Sigmoid colon (tissue), 7 donors: ENCODE results near the gene PRODH. TPM values are rescaled to one million over a fixed set of nuclear protein-coding genes. Genes with fewer than 3 reads are reported as not detected.
"Not testable (repeated sequence)": the region's sequence is repeated elsewhere in the genome, so short reads cannot be mapped to it uniquely, and the experiment has no call there.

Experiments
- DNase-seq: peaks from one replicate; pipeline ENCODE4 v3.0.0-alpha.2; 2019
- H3K27ac ChIP-seq, 4 donors: fragments of 200-600 bp; sonication (generic); one replicate each; pipeline ENCODE4 v1.5.1; 2016 to 2019; ENCODE audit warnings: mild to moderate bottlenecking in 1 of 4
- H3K27me3 ChIP-seq, 3 donors: fragments of 200-600 bp; sonication (generic); one replicate each; pipeline ENCODE4 v1.5.1; 2019; ENCODE audit warnings: mild to moderate bottlenecking in 1 of 3
- H3K36me3 ChIP-seq, 4 donors: fragments of 200-600 bp; sonication (generic); one replicate each; pipeline ENCODE4 v1.5.1; 2016 to 2019
- H3K4me1 ChIP-seq, 4 donors: fragments of 200-600 bp; sonication (generic); one replicate each; pipeline ENCODE4 v1.5.1; 2017 to 2019
- H3K4me3 ChIP-seq, 4 donors: fragments of 200-600 bp; sonication (generic); one replicate each; pipeline ENCODE4 v1.5.1; 2017 to 2019; ENCODE audit warnings: mild to moderate bottlenecking in 2 of 4, moderate library complexity in 1 of 4
- H3K9me3 ChIP-seq, 4 donors: fragments of 200-600 bp in 3 of 4; sonication (generic) in 3 of 4; one replicate each; pipeline versions ENCODE4 v1.5.1 to v1.6.1; 2013 to 2019
- EP300 ChIP-seq, 4 donors: sonication (generic); formaldehyde crosslinking; IDR thresholded peaks; one replicate each; pipeline ENCODE4 v1.6.1; 2017; ENCODE audit warnings: antibody characterized with exemption in 4 of 4
- POLR2A ChIP-seq, 2 donors: fragments of 450-650 bp; IDR thresholded peaks; one replicate each; pipeline ENCODE4 v1.6.1; 2016; ENCODE audit warnings: antibody characterized with exemption in 2 of 2, mild to moderate bottlenecking in 2 of 2, moderate library complexity in 2 of 2
- POLR2AphosphoS5 ChIP-seq, 4 donors: sonication (generic); formaldehyde crosslinking; IDR thresholded peaks; one replicate each; pipeline ENCODE4 v1.6.1; 2017; ENCODE audit warnings: antibody characterized with exemption in 4 of 4
- WGBS, 2 donors: extraction: QIAGEN DNeasy Blood & Tissue Kit; methylation state at CpG; one replicate each; pipeline ENCODE4 v1.1.7; 2013; 5-methylcytosine and 5-hydroxymethylcytosine counted together
- intact Hi-C: fragments of 100-400 bp; cut with DNase I; formaldehyde crosslinking; loops from one replicate; pipeline ENCODE4 v1.15.1; 2023
- polyA plus RNA-seq, 3 donors: library from polyadenylated mRNA; stranded (reverse); fragments of 200-250 nt; gene quantifications; one replicate each; pipeline ENCODE4 v1.2.3, GENCODE V29; 2013
- total RNA-seq, 4 donors: library from RNA; depleted of rRNA; stranded (reverse); fragments of >200 nt; gene quantifications; one replicate each; pipeline ENCODE4 v1.1.0, GENCODE V29; 2016
- TF ChIP-seq, protein P1 (sequence below), 4 experiments: fragments of 450-650 bp in 3 of 4; fragments of 200-600 bp in 1 of 4; IDR thresholded peaks; one replicate each; pipeline ENCODE4 v1.5.1; 2016 to 2019; ENCODE audit warnings: antibody characterized with exemption in 4 of 4, mild to moderate bottlenecking in 3 of 4, moderate library complexity in 2 of 4
- donor health status: healthy with polysubstance abuse.
- donor health status: Bipolar disorder and iron deficiency.
- donor health status: healthy.

PRODH gene
- total and polyA plus RNA-seq, 7 donors, result 2.5 to 4.8 (median 3.6) TPM; not detected in 2

DNA sequence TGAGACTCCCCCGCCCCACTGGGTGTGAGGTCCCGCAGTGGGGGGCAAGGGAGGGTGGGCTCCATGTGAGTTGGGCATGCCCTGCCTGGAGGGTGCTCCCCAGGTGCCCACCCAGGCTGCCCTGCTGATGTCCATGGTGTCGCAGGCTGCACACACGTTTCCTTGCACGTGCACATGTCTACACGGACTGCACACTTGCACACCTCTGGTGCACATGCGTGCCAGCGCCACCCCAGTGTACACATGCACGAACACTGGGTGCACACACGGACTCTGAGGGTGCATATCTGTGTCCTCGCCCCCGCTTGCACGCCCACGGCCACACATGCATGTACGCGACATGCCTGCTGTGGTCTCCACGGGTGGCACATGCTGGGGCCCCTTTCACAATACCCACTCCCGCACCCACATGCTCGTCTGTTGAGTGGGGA, 35.2 kb upstream of the PRODH start:
- WGBS, 2 donors, result 49 to 64% methylated on average over 19 of the region's 19 CpGs
- TF ChIP-seq, protein P1, sequence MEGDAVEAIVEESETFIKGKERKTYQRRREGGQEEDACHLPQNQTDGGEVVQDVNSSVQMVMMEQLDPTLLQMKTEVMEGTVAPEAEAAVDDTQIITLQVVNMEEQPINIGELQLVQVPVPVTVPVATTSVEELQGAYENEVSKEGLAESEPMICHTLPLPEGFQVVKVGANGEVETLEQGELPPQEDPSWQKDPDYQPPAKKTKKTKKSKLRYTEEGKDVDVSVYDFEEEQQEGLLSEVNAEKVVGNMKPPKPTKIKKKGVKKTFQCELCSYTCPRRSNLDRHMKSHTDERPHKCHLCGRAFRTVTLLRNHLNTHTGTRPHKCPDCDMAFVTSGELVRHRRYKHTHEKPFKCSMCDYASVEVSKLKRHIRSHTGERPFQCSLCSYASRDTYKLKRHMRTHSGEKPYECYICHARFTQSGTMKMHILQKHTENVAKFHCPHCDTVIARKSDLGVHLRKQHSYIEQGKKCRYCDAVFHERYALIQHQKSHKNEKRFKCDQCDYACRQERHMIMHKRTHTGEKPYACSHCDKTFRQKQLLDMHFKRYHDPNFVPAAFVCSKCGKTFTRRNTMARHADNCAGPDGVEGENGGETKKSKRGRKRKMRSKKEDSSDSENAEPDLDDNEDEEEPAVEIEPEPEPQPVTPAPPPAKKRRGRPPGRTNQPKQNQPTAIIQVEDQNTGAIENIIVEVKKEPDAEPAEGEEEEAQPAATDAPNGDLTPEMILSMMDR (IDR thresholded peaks at IDR 0.05), result no peak
- TF ChIP-seq POLR2AphosphoS5 (IDR thresholded peaks at IDR 0.05) (no peak), POLR2A (IDR thresholded peaks at IDR 0.05) (no peak), EP300 (IDR thresholded peaks at IDR 0.05) (no peak)

DNA sequence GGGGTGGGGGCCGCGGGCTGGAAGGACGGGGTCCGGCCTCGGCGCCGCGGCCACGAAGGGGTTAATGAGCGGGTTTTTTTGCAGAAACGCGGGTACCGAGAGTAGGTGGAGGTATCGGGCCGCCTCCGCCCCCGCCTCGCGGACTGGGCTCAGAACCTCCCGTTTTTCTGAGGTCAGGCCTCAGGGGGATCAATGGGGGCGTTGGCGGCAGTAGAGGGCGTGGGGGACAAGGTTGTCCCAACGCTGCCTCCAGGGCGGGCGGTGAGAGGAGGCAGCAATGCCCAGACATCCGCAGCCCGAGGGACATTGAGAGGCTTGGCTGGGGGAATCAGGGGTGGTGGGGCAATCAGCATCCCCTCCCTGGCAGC, 34.8 kb upstream of the PRODH start:
- DNase-seq, result no peak
- Histone ChIP-seq H3K27ac (no peak overlapping the region), H3K36me3 (no peaks in the 10 kb centered on the region), H3K4me3 (peak overlapping the region in 3 of 4 donors; percentile 32 to 52 (median 42)), H3K27me3 (peaks cover 17 to 48% (median 34%) of the 10 kb centered on the region in 3 donors), H3K4me1 (peaks cover 0 to 13% (median 8%) of the 10 kb centered on the region in 4 donors), H3K9me3 (no peaks in the 10 kb centered on the region)
- intact Hi-C loops, result no loop called here
- no peak for TF ChIP-seq EP300 (IDR thresholded peaks at IDR 0.05)
- TF ChIP-seq POLR2AphosphoS5 (IDR thresholded peaks at IDR 0.05), result no peak
- TF ChIP-seq, protein P1 (IDR thresholded peaks at IDR 0.05), result no peak
- TF ChIP-seq POLR2A (IDR thresholded peaks at IDR 0.05), result no peak
- 1 to 2% methylated on average over 28 of the region's 28 CpGs for WGBS, 2 donors

More for the DNA sequence above, 35.2 kb upstream of the PRODH start:
- H3K27ac ChIP-seq, result no peak overlapping the region
- DNase-seq, result no peak
- peaks cover 17 to 48% (median 34%) of the 10 kb centered on the region in 3 donors for H3K27me3 ChIP-seq
- intact Hi-C loops, result no loop called here
- no peaks in the 10 kb centered on the region for H3K36me3 ChIP-seq
- H3K4me1 ChIP-seq, result peaks cover 0 to 13% (median 8%) of the 10 kb centered on the region in 4 donors
- no peak overlapping the region for H3K4me3 ChIP-seq
- H3K9me3 ChIP-seq, result no peaks in the 10 kb centered on the region

DNA sequence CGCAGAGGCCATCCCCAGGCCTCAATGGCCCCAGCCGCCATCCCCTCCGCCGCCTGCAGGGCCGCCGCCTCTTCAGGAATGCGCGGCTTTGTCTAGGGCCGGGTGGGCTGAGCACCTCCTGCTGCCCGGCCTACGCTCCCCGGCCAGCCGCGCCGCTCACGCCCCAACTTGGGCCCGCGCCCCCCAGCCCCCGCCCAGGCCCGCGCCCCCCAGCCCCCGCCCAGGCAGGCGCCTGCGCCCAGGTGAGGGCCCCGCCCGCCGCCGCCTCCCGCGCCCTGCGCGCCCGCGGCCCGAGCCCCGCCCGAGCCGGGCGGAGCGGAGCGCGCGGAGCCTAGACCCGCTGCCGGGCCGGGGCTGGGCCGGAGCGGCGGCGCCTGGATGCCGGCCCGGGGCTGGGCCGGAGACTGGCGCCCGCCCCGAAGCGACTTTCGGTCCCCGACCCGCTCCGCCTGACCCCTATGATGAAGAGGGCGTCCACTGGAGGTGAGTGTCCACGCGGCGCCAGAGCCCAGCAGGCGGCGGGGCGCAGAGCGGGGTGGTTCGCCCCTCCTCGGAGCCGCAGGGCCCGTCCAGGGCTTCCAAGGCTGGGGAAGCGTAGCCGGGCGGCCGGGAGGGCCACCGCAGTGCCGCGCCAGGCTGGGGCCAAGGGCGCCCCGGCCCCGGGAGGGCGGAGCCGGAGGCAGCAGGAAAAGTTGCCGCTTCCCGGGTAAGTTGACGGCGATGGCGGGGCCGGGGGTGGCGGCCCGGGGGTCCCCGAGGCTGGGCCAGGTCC, 34.3 kb upstream of the PRODH start:
- H3K4me3 ChIP-seq, result peak overlapping the region in 3 of 4 donors; percentile 32 to 52 (median 42)
- TF ChIP-seq POLR2AphosphoS5 (IDR thresholded peaks at IDR 0.05) (no peak), POLR2A (IDR thresholded peaks at IDR 0.05) (no peak), EP300 (IDR thresholded peaks at IDR 0.05) (no peak)
- TF ChIP-seq, protein P1 (IDR thresholded peaks at IDR 0.05), result no peak
- H3K4me1 ChIP-seq, result peaks cover 0 to 13% (median 8%) of the 10 kb centered on the region in 4 donors
- WGBS, 2 donors, result 1% methylated on average over 94 of the region's 94 CpGs
- intact Hi-C loops, result no loop called here
- DNase-seq, result no peak
- H3K36me3 ChIP-seq, result no peaks in the 10 kb centered on the region
- peaks cover 17 to 48% (median 34%) of the 10 kb centered on the region in 3 donors for H3K27me3 ChIP-seq
- no peak overlapping the region for H3K27ac ChIP-seq
- no peaks in the 10 kb centered on the region for H3K9me3 ChIP-seq

DNA sequence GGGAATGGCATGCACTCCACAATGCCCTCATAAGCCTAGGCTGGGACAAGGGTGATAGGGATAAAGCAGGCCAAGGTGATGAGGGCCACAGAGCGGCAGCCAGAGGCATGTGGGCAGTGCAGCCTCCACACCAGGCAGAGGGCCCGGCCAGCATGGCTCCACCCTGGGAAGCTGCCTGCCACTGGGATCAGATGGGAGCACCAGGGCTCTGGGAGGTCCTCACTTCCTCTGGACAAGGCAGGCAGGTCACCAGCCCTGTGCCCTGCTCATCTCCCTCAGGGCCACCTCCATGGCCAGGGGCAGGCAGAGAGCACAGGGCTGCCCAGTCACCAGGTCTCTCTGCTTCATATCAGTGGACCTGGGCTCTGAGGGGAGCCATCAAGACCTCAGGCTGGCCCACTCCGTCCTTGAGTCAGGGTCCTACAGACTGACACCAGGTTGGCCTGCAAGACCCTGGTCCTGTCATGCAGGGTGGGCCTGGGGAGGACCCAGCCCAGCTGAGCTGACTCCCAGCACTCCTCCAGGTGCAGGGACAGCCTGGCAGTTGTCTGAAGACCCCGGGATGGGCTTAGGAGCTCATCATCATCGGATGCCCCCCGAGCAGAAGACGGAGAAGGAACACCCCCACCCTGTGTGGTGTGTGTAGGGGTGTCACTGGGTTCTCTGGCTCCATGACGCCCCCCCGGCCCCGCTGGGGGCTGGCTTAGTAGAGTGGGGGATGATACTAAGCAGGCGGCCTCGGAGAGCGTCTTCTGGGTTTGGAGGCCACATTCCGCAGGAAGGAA, 33.3 kb upstream of the PRODH start:
- DNase-seq, H3K27ac ChIP-seq, H3K4me3 ChIP-seq, intact Hi-C loops, H3K36me3 ChIP-seq, H3K9me3 ChIP-seq: not testable (repeated sequence)
- Histone ChIP-seq H3K27me3 (peaks cover 17 to 48% (median 34%) of the 10 kb centered on the region in 3 donors), H3K4me1 (peaks cover 0 to 13% (median 8%) of the 10 kb centered on the region in 4 donors)
- WGBS, 2 donors, result 71 to 72% methylated on average over 14 of the region's 14 CpGs
